WTC11 (cell line): ENCODE data around the gene SSBP2. TPM values are rescaled to one million over a fixed set of nuclear protein-coding genes. Genes with fewer than 3 reads are reported as not detected.
"Not testable (repeated sequence)": the region's sequence is repeated elsewhere in the genome, so short reads cannot be mapped to it uniquely, and the experiment has no call there.

ENCODE experiments used
- ATAC-seq: fragments of 200-7000 bp; cut with Tn5 transposase; 2 replicates; pipeline ENCODE4 v1.10.0; 2021; ENCODE audit warnings: mild to moderate bottlenecking, moderate library complexity
- CTCF ChIA-PET: fragments of 300-600 bp; sonication (Branson Sonifier 250); formaldehyde crosslinking; loops from one replicate; lab custom pipeline; 2021; ENCODE audit warnings: antibody characterized with exemption; lab: Charles Lee
- POLR2A ChIA-PET: fragments of 350-600 bp; sonication (Branson Sonifier 250); formaldehyde crosslinking; loops from one replicate; lab custom pipeline; 2021; ENCODE audit warnings: antibody characterized with exemption; lab: Charles Lee
- DNase-seq: peaks from one replicate; pipeline ENCODE4 v3.0.0; 2021; ENCODE audit warnings: low spot score
- H3K27ac Mint-ChIP-seq: 2 replicates; pipeline ENCODE4 v1.8.0; 2021; ENCODE audit warnings: mixed read lengths
- H3K27me3 Mint-ChIP-seq: 2 replicates; pipeline ENCODE4 v1.8.0; 2021; ENCODE audit warnings: low read depth, mild to moderate bottlenecking, moderate library complexity, mixed read lengths
- H3K36me3 Mint-ChIP-seq: 2 replicates; pipeline ENCODE4 v1.8.0; 2021; ENCODE audit warnings: mixed read lengths
- H3K4me1 Mint-ChIP-seq: 2 replicates; pipeline ENCODE4 v1.8.0; 2022; ENCODE audit warnings: mixed read lengths
- H3K4me3 Mint-ChIP-seq: 2 replicates; pipeline ENCODE4 v1.8.0; 2021; ENCODE audit warnings: mild to moderate bottlenecking, moderate library complexity, mixed read lengths
- H3K9me3 Mint-ChIP-seq: 2 replicates; pipeline ENCODE4 v1.8.0; 2021; ENCODE audit warnings: mixed read lengths
- AR ChIP-seq: fragments of 250-450 bp; sonication (Bioruptor Pico); IDR thresholded peaks from 2 replicates; pipeline ENCODE4 v1.9.0; 2021; ENCODE audit warnings: mild to moderate bottlenecking
- ATF6 ChIP-seq: sonication (generic); formaldehyde crosslinking; IDR thresholded peaks from 2 replicates; pipeline ENCODE4 v1.8.1; 2023; ENCODE audit warnings: mild to moderate bottlenecking, missing genetic modification reagents
- CBFB ChIP-seq: sonication (generic); formaldehyde crosslinking; IDR thresholded peaks from 2 replicates; pipeline ENCODE4 v1.8.1; 2022; ENCODE audit warnings: mild to moderate bottlenecking, low read depth, missing genetic modification reagents
- CTCF ChIP-seq: fragments of 200-600 bp; IDR thresholded peaks from 2 replicates; pipeline ENCODE4 v1.8.0; 2022; ENCODE audit warnings: antibody characterized with exemption
- FOXJ3 ChIP-seq: sonication (generic); formaldehyde crosslinking; IDR thresholded peaks from 2 replicates; pipeline ENCODE4 v1.9.0; 2021; ENCODE audit warnings: missing genetic modification reagents, mild to moderate bottlenecking, borderline replicate concordance
- FOXP4 ChIP-seq: sonication (generic); formaldehyde crosslinking; IDR thresholded peaks from 2 replicates; pipeline ENCODE4 v1.8.0; 2022; ENCODE audit warnings: mild to moderate bottlenecking, missing genetic modification reagents
- GABPB1 ChIP-seq: sonication (generic); formaldehyde crosslinking; IDR thresholded peaks from 2 replicates; pipeline ENCODE4 v1.8.1; 2023; ENCODE audit warnings: mild to moderate bottlenecking, missing genetic modification reagents
- JAZF1 ChIP-seq: fragments of 250-450 bp; sonication (Bioruptor Pico); IDR thresholded peaks from 2 replicates; pipeline ENCODE4 v1.9.0; 2021; ENCODE audit warnings: moderate library complexity, mild to moderate bottlenecking, inconsistent platforms
- NFYB ChIP-seq: sonication (generic); formaldehyde crosslinking; conservative IDR thresholded peaks from 2 replicates; pipeline ENCODE4 v1.8.0; 2022; ENCODE audit warnings: low read depth, missing genetic modification reagents
- PREB ChIP-seq: sonication (generic); formaldehyde crosslinking; IDR thresholded peaks from 2 replicates; pipeline ENCODE4 v1.8.1; 2022; ENCODE audit warnings: mild to moderate bottlenecking, missing genetic modification reagents, moderate library complexity, borderline replicate concordance
- SMAD4 ChIP-seq: sonication (generic); formaldehyde crosslinking; IDR thresholded peaks from 2 replicates; pipeline ENCODE4 v1.8.0; 2022; ENCODE audit warnings: mild to moderate bottlenecking, missing genetic modification reagents
- SOX15 ChIP-seq: fragments of 250-450 bp; sonication (Bioruptor Pico); IDR thresholded peaks from 2 replicates; pipeline ENCODE4 v1.9.0; 2021; ENCODE audit warnings: mild to moderate bottlenecking
- SP1 ChIP-seq: sonication (generic); formaldehyde crosslinking; conservative IDR thresholded peaks from 2 replicates; pipeline ENCODE4 v1.8.1; 2022; ENCODE audit warnings: missing genetic modification reagents
- USF2 ChIP-seq: sonication (generic); formaldehyde crosslinking; IDR thresholded peaks from 2 replicates; pipeline ENCODE4 v1.8.1; 2023; ENCODE audit warnings: mild to moderate bottlenecking, missing genetic modification reagents, moderate library complexity
- ZNF425 ChIP-seq: fragments of 250-450 bp; sonication (Bioruptor Pico); conservative IDR thresholded peaks from 2 replicates; pipeline ENCODE4 v1.9.0; 2021; ENCODE audit warnings: mild to moderate bottlenecking
- total RNA-seq: library from RNA; stranded (reverse); gene quantifications from 3 replicates; pipeline ENCODE4 v1.2.3, GENCODE V29; 2021

The SSBP2 gene
- total RNA-seq, 1 experiment from 2014 or later: 24.9 TPM

GRCh38 chr5:81482595-81482994 is 268.3 kb downstream of the SSBP2 start (continued):
- TF ChIP-seq PREB (no peak), GABPB1 (CRISPR knock-in tag) (no peak), SP1 (CRISPR knock-in tag) (no peak), SOX15 (no peak), SMAD4 (CRISPR knock-in tag) (no peak), AR (no peak)

GRCh38 chr5:81473395-81473794 is 277.5 kb downstream of the SSBP2 start:
- ATAC-seq, DNase-seq, H3K4me1 Mint-ChIP-seq, H3K27me3 Mint-ChIP-seq, H3K4me3 Mint-ChIP-seq, CTCF ChIA-PET, H3K9me3 Mint-ChIP-seq, POLR2A ChIA-PET, H3K27ac Mint-ChIP-seq: not testable (repeated sequence)
- peaks cover 11% of the 10 kb centered on the region for H3K36me3 Mint-ChIP-seq

GRCh38 chr5:81469676-81470075 is 281.2 kb downstream of the SSBP2 start:
- POLR2A ChIA-PET: interaction anchor here (0.6 kb wide), 1 partner anchor 733 kb away, joined by 3 read pairs; no protein-coding TSS in a partner anchor
- Mint-ChIP-seq H3K27ac (no peak overlapping the region), H3K36me3 (peaks cover 11% of the 10 kb centered on the region)

More at GRCh38 chr5:81469676-81470075, 281.2 kb downstream of the SSBP2 start:
- Mint-ChIP-seq H3K4me1 (no peaks in the 10 kb centered on the region), H3K4me3 (no peak overlapping the region), H3K27me3 (no peaks in the 10 kb centered on the region)
- no peak for DNase-seq
- CTCF ChIA-PET: interaction anchor here (0.5 kb wide), 1 partner anchor 382 kb away, joined by 4 read pairs; no protein-coding TSS in a partner anchor
- TF ChIP-seq CTCF: no peak
- no peak for TF ChIP-seq FOXP4 (CRISPR knock-in tag)
- TF ChIP-seq FOXJ3 (CRISPR knock-in tag): no peak
- no peak for TF ChIP-seq CBFB (CRISPR knock-in tag)
- no peak for TF ChIP-seq JAZF1 (CRISPR knock-in tag)
- TF ChIP-seq ATF6 (CRISPR knock-in tag): no peak
- TF ChIP-seq ZNF425 (CRISPR knock-in tag): no peak
- TF ChIP-seq NFYB (CRISPR knock-in tag): no peak
- TF ChIP-seq USF2 (CRISPR knock-in tag): no peak
- TF ChIP-seq, all 79 proteins: peak for 0
- H3K9me3 Mint-ChIP-seq: peaks cover 9% of the 10 kb centered on the region
- ATAC-seq: no peak
